Right atrium auricular region (tissue), 2 donors: ENCODE measurements around the gene DENND4A. TPM values are rescaled to one million over a fixed set of nuclear protein-coding genes. Genes with fewer than 3 reads are reported as not detected.
"Not testable (repeated sequence)": the region's sequence is repeated elsewhere in the genome, so short reads cannot be mapped to it uniquely, and the experiment has no call there.

Experiments
- DNase-seq: peaks from one replicate; pipeline ENCODE4 v3.0.0-alpha.2; 2019; ENCODE audit warnings: low spot score
- H3K27ac ChIP-seq, 2 donors: fragments of 200-600 bp; sonication (generic); 1 replicate in 1 of 2; 2 replicates in 1 of 2; pipeline ENCODE4 v1.5.1; 2016 to 2019
- H3K27me3 ChIP-seq, 2 donors: fragments of 200-600 bp; sonication (generic); one replicate each; pipeline versions ENCODE4 v1.5.1 to v1.6.0; 2017 to 2019
- H3K36me3 ChIP-seq: fragments of 200-600 bp; sonication (generic); one replicate; pipeline ENCODE4 v1.5.1; 2016
- H3K4me1 ChIP-seq, 2 donors: fragments of 200-600 bp; sonication (generic); one replicate each; pipeline versions ENCODE4 v1.5.1 to v1.6.0; 2017 to 2019
- H3K4me3 ChIP-seq, 2 donors: fragments of 200-600 bp; sonication (generic); 1 replicate in 1 of 2; 2 replicates in 1 of 2; pipeline ENCODE4 v1.5.1; 2017 to 2019; ENCODE audit warnings: mild to moderate bottlenecking in 1 of 2, moderate library complexity in 1 of 2
- H3K9me3 ChIP-seq, 2 donors: fragments of 200-600 bp; sonication (generic); one replicate each; pipeline ENCODE4 v1.5.1; 2019
- total RNA-seq, 2 donors: library from RNA; depleted of rRNA; stranded (reverse); fragments of >200 nt; gene quantifications; one replicate each; pipeline ENCODE4 v1.1.0, GENCODE V29; 2016
- TF ChIP-seq, protein P1 (sequence below), 2 donors: fragments of 200-600 bp; sonication (generic); IDR thresholded peaks; one replicate each; pipeline ENCODE4 v1.5.1; 2019; ENCODE audit warnings: antibody characterized with exemption in 2 of 2

The DENND4A gene
- total RNA-seq, 2 donors from 2014 or later: 15.2 to 19.4 TPM

DNA sequence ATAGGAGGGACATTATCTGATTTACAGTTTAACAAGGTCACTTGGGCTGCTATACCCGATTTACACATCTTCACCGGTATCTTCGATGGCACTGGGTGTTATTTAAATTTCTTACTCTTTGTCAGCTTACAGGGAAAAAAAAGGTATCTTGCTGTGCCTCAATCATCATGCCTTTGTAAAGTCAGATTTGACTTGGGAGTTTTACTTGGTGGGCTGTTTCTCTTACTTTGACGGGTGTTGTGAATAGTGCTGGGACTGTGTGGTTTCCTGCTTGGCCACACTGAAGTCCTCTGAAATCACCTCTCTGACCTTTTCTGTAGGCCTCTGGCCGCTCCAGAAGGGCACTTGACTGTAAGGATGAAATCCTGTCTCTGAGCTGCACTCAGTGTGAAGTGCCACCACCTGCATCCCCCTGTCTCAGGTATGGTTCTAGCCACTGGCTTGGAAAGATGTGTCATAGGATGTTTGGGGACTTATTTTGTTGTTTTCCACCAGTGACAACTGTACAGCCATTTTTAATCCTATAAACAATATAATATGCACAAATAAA lies 173.5 kb downstream of the DENND4A start:
- TF ChIP-seq, protein P1, sequence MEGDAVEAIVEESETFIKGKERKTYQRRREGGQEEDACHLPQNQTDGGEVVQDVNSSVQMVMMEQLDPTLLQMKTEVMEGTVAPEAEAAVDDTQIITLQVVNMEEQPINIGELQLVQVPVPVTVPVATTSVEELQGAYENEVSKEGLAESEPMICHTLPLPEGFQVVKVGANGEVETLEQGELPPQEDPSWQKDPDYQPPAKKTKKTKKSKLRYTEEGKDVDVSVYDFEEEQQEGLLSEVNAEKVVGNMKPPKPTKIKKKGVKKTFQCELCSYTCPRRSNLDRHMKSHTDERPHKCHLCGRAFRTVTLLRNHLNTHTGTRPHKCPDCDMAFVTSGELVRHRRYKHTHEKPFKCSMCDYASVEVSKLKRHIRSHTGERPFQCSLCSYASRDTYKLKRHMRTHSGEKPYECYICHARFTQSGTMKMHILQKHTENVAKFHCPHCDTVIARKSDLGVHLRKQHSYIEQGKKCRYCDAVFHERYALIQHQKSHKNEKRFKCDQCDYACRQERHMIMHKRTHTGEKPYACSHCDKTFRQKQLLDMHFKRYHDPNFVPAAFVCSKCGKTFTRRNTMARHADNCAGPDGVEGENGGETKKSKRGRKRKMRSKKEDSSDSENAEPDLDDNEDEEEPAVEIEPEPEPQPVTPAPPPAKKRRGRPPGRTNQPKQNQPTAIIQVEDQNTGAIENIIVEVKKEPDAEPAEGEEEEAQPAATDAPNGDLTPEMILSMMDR (IDR thresholded peaks at IDR 0.05): no peak
- H3K4me3 ChIP-seq: no peak overlapping the region

DNA sequence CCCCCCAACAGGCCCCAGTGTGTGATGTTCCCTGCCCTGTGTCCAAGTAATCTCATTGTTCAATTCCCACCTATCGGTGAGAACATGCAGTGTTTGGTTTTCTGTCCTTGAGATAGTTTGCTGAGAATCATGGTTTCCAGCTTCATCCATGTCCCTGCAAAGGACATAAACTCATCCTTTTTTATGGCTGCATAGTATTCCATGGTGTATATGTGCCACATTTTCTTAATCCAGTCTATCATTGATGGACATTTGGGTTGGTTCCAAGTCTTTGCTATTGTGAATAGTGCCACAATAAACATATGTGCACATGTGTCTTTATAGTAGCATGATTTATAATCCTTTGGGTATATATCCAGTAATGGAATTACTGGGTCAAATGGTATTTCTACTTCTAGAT lies 176.2 kb downstream of the DENND4A start:
- H3K27ac ChIP-seq, H3K9me3 ChIP-seq, H3K27me3 ChIP-seq, H3K36me3 ChIP-seq, H3K4me3 ChIP-seq, DNase-seq: not testable (repeated sequence)
- peaks cover 0 to 11% of the 10 kb centered on the region in 2 donors for H3K4me1 ChIP-seq

More for the DNA sequence above, 173.5 kb downstream of the DENND4A start:
- Histone ChIP-seq H3K4me1 (no peaks in the 10 kb centered on the region), H3K27ac (no peak overlapping the region), H3K9me3 (no peaks in the 10 kb centered on the region), H3K27me3 (no peaks in the 10 kb centered on the region), H3K36me3 (no peaks in the 10 kb centered on the region)
- DNase-seq: no peak

DNA sequence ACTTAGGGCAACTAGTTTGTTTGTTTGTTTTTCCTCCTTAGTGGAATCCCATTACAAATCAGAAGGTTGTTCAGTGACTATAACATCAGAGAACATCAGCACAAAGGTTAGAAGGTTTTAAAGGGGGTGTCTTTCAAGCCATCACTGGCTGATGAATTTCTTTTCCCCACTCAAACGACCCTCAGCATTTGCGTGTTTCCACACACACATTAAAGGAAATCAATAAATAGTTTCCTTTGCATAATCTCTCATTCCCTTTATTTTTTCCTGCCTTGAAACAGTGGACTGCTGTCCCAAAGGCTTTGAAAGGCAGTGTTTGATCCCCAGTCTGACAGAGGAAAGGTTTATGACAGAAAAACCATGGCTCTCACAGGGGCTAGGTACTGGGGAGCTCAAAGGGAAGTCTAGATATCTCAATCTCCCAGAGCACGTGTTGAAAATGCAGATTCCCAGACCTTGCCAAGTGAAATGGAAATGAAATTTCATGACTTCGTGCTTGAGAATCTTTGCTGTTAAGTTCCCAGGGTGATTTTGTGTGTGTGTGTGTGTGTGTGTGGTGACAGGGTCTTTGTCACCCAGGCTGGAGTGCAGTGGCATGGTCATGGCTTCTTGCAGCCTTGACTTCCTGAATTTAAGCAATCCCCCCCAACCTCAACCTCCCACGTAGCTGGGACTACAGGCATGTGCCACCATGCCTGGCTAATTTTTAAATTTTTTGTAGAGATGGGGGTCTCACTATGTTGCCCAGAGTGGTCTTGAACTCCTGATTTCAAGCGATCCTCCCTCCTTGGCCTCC lies 178.9 kb downstream of the DENND4A start:
- Histone ChIP-seq H3K27me3 (no peaks in the 10 kb centered on the region), H3K4me1 (peaks cover 0 to 31% of the 10 kb centered on the region in 2 donors), H3K27ac (no peak overlapping the region), H3K4me3 (no peak overlapping the region), H3K36me3 (no peaks in the 10 kb centered on the region), H3K9me3 (no peaks in the 10 kb centered on the region)
- no peak for DNase-seq
- TF ChIP-seq, protein P1 (IDR thresholded peaks at IDR 0.05): no peak

DNA sequence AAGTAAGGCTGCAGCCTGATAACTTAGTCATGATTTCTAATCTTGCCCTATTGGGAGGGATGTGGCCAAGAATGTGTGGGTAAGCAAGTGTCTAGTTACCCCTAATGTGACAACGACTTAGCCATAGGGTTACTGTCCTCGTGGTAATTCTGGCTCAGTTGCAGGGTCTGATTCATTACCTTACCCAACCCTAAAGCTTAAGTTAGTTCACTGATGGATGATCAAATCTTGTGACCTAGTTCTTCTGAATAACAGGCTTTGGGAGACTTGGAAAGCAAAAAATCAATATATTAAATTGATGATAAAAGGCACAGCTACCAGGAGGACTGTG lies 179.5 kb downstream of the DENND4A start:
- TF ChIP-seq, protein P1 (IDR thresholded peaks at IDR 0.05): no peak
- H3K4me1 ChIP-seq: peaks cover 0 to 31% of the 10 kb centered on the region in 2 donors
- no peak for DNase-seq
- H3K27ac ChIP-seq: no peak overlapping the region
- H3K36me3 ChIP-seq: no peaks in the 10 kb centered on the region
- H3K9me3 ChIP-seq: no peaks in the 10 kb centered on the region
- no peaks in the 10 kb centered on the region for H3K27me3 ChIP-seq
- no peak overlapping the region for H3K4me3 ChIP-seq

DNA sequence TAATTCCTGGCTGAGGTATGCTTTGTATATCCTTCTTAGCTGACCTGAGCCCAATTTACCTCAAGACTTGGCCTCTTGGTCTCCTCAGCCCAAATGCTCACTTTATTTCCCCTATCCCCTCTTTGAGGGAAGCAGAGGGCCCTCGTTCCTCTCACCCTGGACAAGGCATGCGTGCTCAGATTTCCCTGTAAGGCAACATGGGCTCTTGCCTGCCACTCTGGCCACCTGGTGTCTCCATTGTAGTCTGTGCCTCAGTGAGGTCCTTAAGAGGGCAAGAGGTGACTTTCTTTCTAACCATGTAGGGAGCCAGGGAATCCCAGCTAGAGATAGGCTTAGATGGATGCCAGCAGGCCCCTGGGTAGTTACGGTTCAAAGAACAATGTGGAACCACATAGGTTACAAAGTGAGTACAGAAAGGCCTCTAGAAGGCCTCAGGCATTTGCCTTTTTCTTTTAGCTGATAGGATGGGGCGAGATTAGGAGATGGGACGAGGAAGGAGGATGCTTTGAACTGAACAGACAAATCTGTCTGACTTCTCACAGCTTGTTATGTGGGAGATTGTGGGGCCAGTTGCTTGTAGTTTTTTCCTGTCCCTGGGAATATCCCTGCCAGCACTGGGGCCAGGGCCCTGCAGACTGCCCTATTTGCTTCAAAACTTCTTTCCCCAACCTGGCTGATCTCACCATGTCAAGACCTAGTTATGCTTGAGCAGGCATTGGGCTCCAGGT lies 180.0 kb downstream of the DENND4A start:
- DNase-seq: no peak
- Histone ChIP-seq H3K4me1 (peaks cover 0 to 31% of the 10 kb centered on the region in 2 donors), H3K27me3 (no peaks in the 10 kb centered on the region), H3K36me3 (no peaks in the 10 kb centered on the region), H3K9me3 (no peaks in the 10 kb centered on the region), H3K27ac (peak overlapping the region; percentile 97 to 98), H3K4me3 (peak overlapping the region; percentile 89 to 96)
- TF ChIP-seq, protein P1 (IDR thresholded peaks at IDR 0.05): no peak
